NAMALWA (cell line): Measurements from ENCODE around the gene ARAP2.

Experiments
- DNase-seq: peaks from one replicate; pipeline ENCODE4 v3.0.0-alpha.2; 2015; ENCODE audit warnings: low spot score

Gene ARAP2, protein sequence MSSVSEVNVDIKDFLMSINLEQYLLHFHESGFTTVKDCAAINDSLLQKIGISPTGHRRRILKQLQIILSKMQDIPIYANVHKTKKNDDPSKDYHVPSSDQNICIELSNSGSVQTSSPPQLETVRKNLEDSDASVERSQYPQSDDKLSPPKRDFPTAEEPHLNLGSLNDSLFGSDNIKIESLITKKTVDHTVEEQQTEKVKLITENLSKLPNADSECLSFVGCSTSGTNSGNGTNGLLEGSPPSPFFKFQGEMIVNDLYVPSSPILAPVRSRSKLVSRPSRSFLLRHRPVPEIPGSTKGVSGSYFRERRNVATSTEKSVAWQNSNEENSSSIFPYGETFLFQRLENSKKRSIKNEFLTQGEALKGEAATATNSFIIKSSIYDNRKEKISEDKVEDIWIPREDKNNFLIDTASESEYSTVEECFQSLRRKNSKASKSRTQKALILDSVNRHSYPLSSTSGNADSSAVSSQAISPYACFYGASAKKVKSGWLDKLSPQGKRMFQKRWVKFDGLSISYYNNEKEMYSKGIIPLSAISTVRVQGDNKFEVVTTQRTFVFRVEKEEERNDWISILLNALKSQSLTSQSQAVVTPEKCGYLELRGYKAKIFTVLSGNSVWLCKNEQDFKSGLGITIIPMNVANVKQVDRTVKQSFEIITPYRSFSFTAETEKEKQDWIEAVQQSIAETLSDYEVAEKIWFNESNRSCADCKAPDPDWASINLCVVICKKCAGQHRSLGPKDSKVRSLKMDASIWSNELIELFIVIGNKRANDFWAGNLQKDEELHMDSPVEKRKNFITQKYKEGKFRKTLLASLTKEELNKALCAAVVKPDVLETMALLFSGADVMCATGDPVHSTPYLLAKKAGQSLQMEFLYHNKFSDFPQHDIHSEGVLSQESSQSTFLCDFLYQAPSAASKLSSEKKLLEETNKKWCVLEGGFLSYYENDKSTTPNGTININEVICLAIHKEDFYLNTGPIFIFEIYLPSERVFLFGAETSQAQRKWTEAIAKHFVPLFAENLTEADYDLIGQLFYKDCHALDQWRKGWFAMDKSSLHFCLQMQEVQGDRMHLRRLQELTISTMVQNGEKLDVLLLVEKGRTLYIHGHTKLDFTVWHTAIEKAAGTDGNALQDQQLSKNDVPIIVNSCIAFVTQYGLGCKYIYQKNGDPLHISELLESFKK (N-terminal part only)

DNA sequence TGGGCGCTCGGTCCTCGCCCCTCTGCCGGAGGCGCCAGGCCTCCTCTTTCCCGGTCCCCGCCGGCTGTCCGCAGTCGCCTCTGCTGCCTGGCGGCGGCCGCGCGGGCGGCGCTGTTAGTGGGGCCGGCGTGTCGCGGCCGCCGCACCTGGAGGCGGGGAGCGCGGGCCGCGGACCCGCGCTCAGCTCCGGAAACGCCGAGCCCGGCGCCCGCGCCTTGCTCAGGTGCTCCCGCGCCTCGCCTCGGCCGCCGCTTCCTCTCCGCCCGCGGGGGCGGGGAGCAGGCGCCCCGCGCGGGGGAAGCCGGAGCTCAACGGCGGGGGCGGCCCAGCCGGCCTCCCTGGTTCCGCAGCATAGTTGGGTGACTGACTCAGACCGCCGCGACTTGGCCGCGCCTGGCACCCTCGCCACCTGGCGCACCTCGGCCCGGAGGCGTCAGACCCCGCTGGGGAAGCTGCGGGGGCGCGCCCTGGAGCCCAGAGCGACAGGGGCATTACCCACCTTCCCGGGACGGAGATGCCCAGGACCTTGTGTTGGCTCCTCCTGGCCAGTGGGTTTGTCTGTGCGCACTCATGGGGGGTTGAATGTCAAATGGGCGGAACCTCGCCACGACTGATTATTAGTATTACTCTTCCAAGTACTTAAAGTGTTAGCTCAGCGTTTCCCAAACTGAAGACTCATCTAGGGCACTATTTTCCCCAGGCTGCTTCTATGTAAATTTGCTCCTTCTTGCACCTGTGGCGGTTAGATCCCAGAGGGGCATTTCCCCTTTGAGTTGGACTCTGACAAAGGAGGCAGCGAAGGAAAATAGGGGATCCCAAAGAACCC, at the start of gene ARAP2:
Gene ARAP2, minus strand, starts transcription at position 258 of the 826 bp plus-strand sequence. CDS start 15,028 bp downstream, outside the sequence.
- DNase-seq, result peak; percentile 82

DNA sequence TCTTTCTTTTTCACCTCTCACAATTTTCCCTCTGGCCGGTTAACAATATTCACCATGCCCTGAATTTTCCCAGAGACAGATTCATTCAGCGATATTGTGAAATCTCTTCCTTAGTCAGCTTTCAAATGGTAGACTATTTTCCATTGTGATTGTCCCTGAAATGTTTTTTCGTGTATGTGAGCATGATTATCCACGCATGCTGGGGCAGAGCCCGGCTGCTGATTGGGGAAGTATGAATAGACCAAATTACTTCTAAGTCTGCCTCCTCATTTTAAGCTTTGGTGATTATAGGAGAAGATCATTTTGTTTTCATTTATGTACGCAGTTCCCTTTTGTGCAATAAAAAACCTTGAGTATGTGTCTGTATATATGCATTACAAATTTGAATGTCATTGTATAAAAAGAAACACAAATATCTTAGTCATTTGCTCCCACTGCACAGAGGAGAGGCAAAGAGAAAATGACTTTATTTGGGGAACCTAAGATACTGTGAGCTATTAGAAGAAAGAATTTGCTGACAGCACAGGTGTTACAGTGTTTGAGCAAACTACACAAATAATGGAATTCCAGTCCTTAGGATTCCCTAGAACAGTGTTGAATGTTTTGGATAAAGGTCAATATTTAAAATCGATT, 48.4 kb upstream of the ARAP2 start:
- no peak for DNase-seq

DNA sequence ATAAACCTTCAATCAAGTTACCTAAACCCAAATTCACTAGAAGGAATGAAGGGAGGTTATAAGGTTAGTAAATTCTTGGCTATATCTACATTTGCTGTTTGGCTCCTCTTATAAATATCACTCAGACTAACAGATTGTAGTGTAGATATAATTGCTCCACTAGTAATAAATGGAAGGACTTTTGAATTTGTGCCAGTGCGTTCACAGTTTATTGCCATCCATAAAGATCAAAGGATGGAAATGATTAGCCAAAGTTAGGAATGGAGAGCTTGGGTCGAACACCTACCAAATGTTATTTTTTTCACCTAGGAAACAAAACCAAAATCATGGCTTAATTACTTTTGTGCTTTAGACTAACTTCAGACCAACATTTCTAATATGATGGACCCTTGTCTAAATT, 46.3 kb upstream of the ARAP2 start:
- no peak for DNase-seq

GRCh38 chr4:36288731-36289426, 44.6 kb upstream of the ARAP2 start:
- no peak for DNase-seq

DNA sequence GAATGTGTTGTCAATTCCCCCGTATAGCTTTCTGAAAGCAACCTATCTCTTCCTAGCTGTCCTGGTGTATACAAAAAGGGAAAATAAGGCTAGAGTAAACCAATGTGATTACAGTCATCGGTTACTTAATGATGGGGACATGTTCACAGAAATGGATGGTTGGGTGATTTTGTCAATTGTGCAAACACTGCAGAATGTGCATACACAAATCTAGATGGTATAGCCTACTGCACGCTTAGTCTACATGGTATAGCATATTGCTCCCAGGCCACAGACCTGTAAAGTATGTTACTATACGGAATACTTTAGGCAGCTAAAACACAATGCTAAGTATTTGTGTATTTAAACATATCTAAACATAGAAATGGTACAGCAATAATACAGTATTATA, 42.2 kb upstream of the ARAP2 start:
- no peak for DNase-seq

DNA sequence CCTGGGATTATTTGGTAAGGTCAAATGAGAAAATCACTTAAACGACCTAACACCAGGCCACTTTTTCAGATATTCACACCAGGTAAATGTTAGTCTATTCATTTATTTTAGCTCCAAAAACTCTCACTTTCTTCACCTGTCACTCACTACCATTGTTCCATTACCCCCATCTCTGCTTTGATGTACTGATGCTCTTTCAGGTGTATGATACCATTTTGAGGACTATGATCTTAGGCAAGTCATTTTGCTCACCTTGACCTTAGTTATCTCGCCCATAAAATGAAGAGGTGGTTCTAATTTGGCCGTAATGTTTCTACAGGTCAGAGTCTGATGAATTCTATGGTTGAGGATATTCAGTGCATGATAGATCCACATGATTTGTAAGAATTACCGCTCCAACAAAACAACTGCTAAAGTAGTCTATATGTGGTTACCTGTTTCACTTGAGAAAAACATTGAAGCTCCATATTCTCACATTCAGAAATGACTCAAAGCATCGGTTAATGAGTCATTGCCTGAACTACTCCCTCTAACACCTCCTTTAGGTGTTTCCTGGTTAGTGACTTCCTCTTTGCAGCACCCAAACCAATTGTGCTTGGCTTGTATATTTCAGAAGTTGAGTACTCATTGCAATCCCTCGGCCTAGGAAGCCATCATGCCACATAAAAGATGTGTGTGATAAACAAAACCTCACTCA, 41.6 kb upstream of the ARAP2 start:
- no peak for DNase-seq

GRCh38 chr4:36283912-36284465, 39.7 kb upstream of the ARAP2 start:
- DNase-seq, result no peak

GRCh38 chr4:36282503-36283030, 38.3 kb upstream of the ARAP2 start:
- DNase-seq, result no peak

- no peak for DNase-seq
Measured at GRCh38 chr4:36281384-36282106, 37.2 kb upstream of the ARAP2 start, which contains the start of gene DTHD1. DTHD1 (plus strand) TSS chr4:36281616; CDS start chr4:36281759, 143 bp downstream.

- DNase-seq, result no peak
Measured at GRCh38 chr4:36280555-36280954, 36.2 kb upstream of the ARAP2 start.

DNA sequence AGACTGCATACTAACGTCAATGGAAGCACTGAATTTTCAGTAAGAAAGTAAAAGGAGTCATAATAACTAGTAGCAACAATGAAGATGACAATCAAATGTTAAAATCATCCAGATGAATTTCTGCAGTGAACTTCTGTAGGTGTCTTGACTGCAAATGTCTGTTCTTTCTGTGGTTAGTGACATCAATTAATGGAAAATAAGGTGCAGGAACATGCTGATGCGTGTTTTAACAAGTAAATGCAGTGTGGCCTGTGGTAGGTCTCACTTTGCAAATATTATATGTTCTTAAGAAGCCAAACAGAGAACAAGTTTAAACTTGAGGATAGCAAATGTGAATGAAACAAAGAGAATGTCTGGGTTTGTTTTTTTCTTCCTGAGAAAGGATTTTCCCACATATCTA, 34.5 kb upstream of the ARAP2 start:
- DNase-seq, result no peak

GRCh38 chr4:36277533-36277932, 33.2 kb upstream of the ARAP2 start:
- no peak for DNase-seq

GRCh38 chr4:36274158-36274557, 29.8 kb upstream of the ARAP2 start:
- no peak for DNase-seq

DNA sequence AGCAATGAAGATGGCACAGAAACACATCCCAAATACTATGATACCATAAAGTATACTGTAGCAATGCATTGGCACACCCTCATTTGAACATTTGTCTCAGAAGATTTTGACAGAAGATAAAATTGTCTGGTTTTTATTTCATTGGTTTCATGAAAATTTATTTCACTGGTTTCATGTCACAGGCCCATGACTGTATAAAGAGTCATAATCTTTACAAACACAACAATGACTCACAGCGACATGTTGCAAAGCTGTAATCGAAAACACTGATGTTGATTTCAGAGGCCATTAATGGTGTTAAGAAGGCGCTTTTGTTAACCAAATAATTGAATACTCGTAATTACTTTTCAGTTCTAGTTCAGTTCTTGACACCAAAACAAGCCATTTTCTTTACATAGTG, 29.0 kb upstream of the ARAP2 start:
- DNase-seq, result no peak

- no peak for DNase-seq
Measured at GRCh38 chr4:36269533-36270173, 25.3 kb upstream of the ARAP2 start.

DNA sequence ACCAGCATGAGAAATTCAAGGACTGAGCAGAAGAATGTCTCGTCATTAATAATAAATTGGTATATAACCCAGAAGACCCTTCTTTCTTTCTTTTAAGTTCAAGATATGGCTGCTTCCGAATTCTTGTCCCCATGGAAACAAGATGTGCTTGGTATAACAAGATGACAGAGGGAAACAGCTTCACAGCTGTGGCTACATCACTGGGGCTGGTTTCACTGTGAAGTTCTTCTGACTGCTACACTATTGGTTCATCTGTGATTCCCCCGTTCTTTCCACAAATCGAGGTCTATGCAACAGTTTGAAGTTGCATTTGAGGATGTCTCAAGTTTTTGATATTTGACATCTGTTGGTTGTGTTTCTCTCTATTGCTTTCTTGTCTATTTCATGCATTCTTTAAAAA, 24.8 kb upstream of the ARAP2 start:
- peak; percentile 37 for DNase-seq

GRCh38 chr4:36267486-36268268, 23.4 kb upstream of the ARAP2 start:
- DNase-seq, result no peak
